ENCODE measurements around the gene FAM3B. TPM values are rescaled to one million over a fixed set of nuclear protein-coding genes. Genes with fewer than 3 reads are reported as not detected.

FAM3B gene
- total and polyA plus RNA-seq, 9 of the 15 experiments (the other 6 are each of a cell fraction or from before 2014, with no cell fraction given), result 0.04 to 0.18 (median 0.12) TPM; not detected in 5

- no peak for TF ChIP-seq POLR2AphosphoS2 (IDR thresholded peaks at IDR 0.05; ENCODE audit: low read length)
- TF ChIP-seq MCM7 (IDR thresholded peaks at IDR 0.05), result no peak
- no peak for TF ChIP-seq RBM39 (optimal IDR thresholded peaks at IDR 0.05; ENCODE audit: low read depth, low read length)
- TF ChIP-seq ZNF589 (CRISPR knock-in tag; IDR thresholded peaks at IDR 0.05; ENCODE audit: low read depth), result no peak
- no peak for TF ChIP-seq TAL1 (IDR thresholded peaks at IDR 0.05)
- no peak for TF ChIP-seq ZNF24 (IDR thresholded peaks at IDR 0.05)
- TF ChIP-seq TCF7L2 (IDR thresholded peaks at IDR 0.05; ENCODE audit: low read depth, low read length), result no peak
Measured at GRCh38 chr21:41393876-41394465, 77.4 kb downstream of the FAM3B start (continued).

- no peak overlapping the region for H3K4me3 ChIP-seq
- FAIRE-seq (no peak), DNase-seq (ENCODE audit: extremely low read depth in 1 of 4, low spot score in 3 of 4) (no peak), ATAC-seq (no peak)
- no peaks in the 10 kb centered on the region for H3K79me2 ChIP-seq (ENCODE audit: control insufficient read depth, insufficient read depth, low read length)
- peaks cover 0 to 27% of the 10 kb centered on the region in 2 experiments; a peak in 3 of 5 replicates for H3K27me3 ChIP-seq (ENCODE audit: control insufficient read depth in 2 of 2, insufficient read depth in 2 of 2, low read length in 2 of 2)
- no peak overlapping the region for H2AFZ ChIP-seq (ENCODE audit: low read depth, low read length)
- no peaks in the 10 kb centered on the region for H3K4me1 ChIP-seq (replicated peaks in 1 of 2; ENCODE audit: control insufficient read depth in 2 of 2, insufficient read depth in 2 of 2, low read length in 2 of 2)
- no peaks in the 10 kb centered on the region for H3K36me3 ChIP-seq (ENCODE audit: control insufficient read depth, insufficient read depth, low read length)
- POLR2A ChIA-PET, result interaction anchor here (0.7 kb wide), 1 partner anchor 83 kb away, joined by 3 read pairs; no protein-coding TSS in a partner anchor
- no peaks in the 10 kb centered on the region for H3K9me3 ChIP-seq (replicated peaks; ENCODE audit: control insufficient read depth, insufficient read depth, low read depth, low read length)
- no peak overlapping the region for H3K27ac ChIP-seq (ENCODE audit: extremely low read depth, low read depth, low read length)
- no peak overlapping the region for H3K4me2 ChIP-seq (ENCODE audit: insufficient read depth, low read length)
- CTCF ChIA-PET (ENCODE audit: low intra/inter-chr PET ratio), result no interaction called here
- 1% methylated on average over 7 of the region's 7 CpGs for WGBS (ENCODE audit: insufficient coverage, low coverage, missing lambda C conversion rate)
- H3K9ac ChIP-seq (ENCODE audit: insufficient read depth in 1 of 2, low read depth in 2 of 2, low read length in 2 of 2), result no peak overlapping the region
- BruUV-seq (replicated peaks), result no TSS peak
- no peaks in the 10 kb centered on the region for H3K9me1 ChIP-seq (ENCODE audit: control insufficient read depth, insufficient read depth, low read length)
- intact Hi-C loops (cut with micrococcal nuclease) (no loop called here), in situ Hi-C loops (cut with MboI) (no loop called here)
- H4K20me1 ChIP-seq (replicated peaks; ENCODE audit: control insufficient read depth, insufficient read depth, low read length), result no peaks in the 10 kb centered on the region; the same call in 1 of the 2 replicates
- no peak for TF ChIP-seq ATF2 (CRISPR knock-in tag; IDR thresholded peaks at IDR 0.05)
- TF ChIP-seq CEBPB (tag; IDR thresholded peaks at IDR 0.05), result peak; percentile 72
- no peak for TF ChIP-seq NUFIP1 (IDR thresholded peaks at IDR 0.05; ENCODE audit: partially characterized antibody)
- no peak for TF ChIP-seq RBM39 (optimal IDR thresholded peaks at IDR 0.05; ENCODE audit: low read depth, low read length)
- no peak for TF ChIP-seq NONO (IDR thresholded peaks at IDR 0.05; ENCODE audit: low read depth in 2 of 2, low read length in 1 of 2)
- no peak for TF ChIP-seq ADNP (tag; IDR thresholded peaks at IDR 0.05)
- TF ChIP-seq CSDE1 (IDR thresholded peaks at IDR 0.05), result no peak
- no peak for TF ChIP-seq ZFP91 (CRISPR knock-in tag; IDR thresholded peaks at IDR 0.05)
- TF ChIP-seq KDM1A (IDR thresholded peaks at IDR 0.05), result no peak
- TF ChIP-seq ZNF695 (CRISPR knock-in tag; IDR thresholded peaks at IDR 0.05), result no peak
- TF ChIP-seq CEBPG (CRISPR knock-in tag; IDR thresholded peaks at IDR 0.05), result no peak
- peak in 1 of 2 experiments; percentile 64; a peak in 1 of 4 replicates for TF ChIP-seq CEBPG (tag; conservative IDR thresholded peaks at IDR 0.05 in 1 of 2, IDR thresholded peaks at IDR 0.05 in 1 of 2)
- no peak for TF ChIP-seq ZZZ3 (IDR thresholded peaks at IDR 0.05)
Measured at GRCh38 chr21:41396558-41397075, 80.0 kb downstream of the FAM3B start.
